Measurements from ENCODE around the gene PXYLP1.

- no peak for TF ChIP-seq CTCF (IDR thresholded peaks at IDR 0.05; ENCODE audit: low read depth, low read length, poor library complexity, severe bottlenecking)
- TF ChIP-seq EZH2phosphoT487 (IDR thresholded peaks at IDR 0.05; ENCODE audit: borderline replicate concordance, low read length) = no peak
These were observed 2.0 kb downstream of the PXYLP1 start for GRCh38 chr3:141233457-141234161.
